Activated CD8-positive, alpha-beta memory T cell treated with anti-CD3 and anti-CD28 coated beads for 4 hours (primary cell): ENCODE measurements around the gene PPP2R5C.

ENCODE experiments used
- DNase-seq, 2 donors: peaks; one replicate each; pipeline ENCODE4 v3.0.0-alpha.2; 2020; ENCODE audit warnings: low read depth in 2 of 2

PPP2R5C gene

DNA sequence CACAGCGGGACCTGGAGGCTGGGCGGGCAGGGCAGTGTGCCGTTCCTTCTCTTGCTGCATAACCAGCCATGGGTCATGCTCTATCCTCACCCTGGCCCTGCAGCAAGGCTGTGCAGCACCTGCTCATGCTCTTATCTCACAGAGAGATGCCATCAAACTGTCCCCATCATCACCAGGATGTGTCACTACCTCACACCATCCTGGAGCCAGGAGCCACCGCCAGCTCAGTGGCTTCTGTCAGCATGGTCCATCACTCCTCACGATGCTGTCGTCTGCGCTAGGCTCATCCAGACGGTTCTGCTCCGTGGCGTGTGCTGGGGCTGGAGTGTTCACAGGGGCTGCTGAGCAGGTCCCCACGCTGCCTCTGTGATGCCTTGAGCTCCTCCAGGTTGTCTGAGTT lies 125.7 kb downstream of the PPP2R5C start:
- DNase-seq, result no peak

DNA sequence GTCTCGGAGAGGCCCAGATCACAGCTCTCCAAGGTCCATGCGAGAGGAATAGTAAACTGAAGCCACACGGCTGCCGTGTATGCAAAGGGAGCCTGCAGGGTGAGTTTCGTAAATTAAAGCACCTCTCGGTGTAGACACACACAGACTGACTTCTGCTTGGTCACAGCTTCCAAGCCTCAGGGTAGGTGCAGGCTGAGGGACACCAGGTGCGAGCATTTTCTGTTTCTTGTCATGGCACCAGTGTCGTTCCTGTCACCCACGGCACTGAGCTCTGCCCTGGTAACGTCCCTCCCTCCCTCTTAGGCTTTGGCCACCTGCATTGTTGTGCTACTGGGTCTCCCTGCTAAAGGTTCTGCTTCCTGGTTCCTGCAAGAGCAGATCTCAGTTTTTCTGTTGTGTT lies 126.7 kb downstream of the PPP2R5C start:
- no peak for DNase-seq

DNA sequence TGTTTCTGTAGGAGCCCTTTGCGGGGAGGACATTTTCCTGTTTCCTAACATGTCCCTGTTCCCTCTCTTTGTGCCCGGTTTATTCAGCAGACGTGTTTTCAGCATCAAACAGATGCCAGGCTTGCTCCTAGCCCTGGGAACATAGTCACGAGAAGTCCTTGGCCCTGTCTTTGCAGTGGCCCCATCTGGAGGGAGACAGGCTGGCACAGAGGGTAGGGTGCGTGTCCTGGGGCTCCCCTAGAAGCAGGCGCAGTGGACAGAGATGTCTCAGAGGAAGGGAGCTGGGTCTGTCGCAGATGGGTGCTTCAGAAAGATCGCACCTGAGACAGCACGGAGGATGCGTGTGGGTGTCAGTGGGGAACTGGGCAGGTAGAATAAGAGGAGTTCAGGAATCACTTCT lies 127.9 kb downstream of the PPP2R5C start:
- DNase-seq, result no peak

DNA sequence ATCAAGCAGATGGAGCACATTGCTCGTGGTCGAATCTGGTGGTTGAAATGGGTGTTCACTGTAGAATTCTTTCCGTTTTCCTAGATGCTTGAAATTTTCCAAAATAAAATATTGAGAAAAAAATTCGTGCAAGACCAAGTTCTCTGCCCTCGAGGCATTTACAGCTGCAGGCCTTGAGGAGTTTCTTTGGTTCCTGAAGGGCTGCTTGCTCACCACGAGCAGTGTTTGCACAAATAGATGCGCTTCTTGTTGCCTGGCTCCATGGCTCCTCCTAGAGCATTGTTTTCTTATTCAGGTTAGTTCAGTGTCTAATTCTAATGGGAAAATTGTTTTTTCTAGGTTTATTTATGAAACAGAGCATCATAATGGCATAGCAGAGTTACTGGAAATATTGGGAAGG lies 128.4 kb downstream of the PPP2R5C start:
- DNase-seq, result no peak

DNA sequence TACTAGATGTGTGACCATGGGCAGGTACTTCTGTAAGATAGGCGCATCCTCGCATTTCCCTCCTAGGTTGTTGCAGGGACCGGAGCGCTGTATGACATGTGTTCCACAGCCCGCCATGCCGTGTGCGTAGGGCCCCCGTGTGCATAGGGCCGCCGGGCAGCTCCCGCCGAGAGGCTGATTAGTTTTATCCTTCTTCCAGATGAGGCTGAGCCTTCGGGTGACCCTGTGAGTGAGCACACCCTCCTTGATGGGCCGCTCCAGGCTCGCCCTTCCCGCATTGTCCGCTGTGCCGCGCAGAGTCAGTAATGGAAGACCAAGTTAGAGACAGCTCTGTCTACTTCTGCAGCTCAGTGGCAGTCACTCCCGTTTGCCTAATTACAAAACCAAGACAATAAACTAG lies 130.0 kb downstream of the PPP2R5C start:
- no peak for DNase-seq

DNA sequence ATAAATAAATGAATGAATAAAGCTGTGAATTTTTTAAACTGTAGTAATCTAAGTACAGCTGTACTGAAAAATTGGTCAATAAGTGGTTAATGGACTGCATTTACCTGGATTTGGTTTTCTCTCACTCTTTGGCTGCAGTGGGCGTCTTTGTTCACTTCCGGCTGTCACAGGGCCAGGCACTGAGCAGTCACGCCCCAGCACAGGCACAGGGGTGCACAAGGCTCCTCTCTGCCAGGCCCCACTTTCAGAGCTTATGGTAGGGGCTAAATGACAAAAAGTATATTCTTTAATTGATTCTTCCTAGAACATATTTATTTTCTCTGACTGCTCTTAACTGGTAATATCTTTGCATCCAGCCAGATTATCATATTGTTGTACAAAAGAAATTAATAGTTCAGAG lies 132.2 kb downstream of the PPP2R5C start:
- no peak for DNase-seq

DNA sequence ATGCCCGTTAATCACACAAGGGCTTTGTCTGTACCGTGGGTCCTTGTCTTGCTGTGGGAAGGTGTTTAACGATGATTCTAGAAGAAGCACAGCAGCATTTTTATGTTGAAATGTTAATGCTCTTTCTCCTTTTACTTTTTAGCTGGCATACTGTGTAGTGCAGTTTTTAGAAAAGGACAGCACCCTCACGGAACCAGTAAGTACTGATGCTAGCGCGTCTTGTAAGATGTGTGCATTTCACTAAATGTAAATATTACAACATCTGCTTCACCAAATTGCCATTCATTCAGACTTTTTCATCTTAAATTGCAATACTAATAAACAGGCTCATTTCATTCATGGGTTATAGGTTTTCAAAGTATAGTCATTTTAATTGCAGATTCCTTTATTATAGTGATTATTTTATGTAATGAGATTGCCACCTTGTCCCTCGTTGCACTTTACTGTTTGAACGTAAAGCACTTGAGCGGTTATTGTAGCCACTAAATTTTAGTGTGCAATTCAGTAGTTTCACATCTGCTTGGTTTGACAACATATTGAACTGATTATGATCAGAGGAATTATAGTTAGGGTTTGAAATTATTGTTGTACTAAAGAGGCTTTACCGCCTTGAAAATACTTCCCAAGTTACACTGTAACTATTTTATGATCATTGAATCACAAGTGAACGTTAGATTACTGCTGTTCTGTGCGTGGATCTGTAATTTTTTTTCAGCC lies 133.0 kb downstream of the PPP2R5C start:
- no peak for DNase-seq

DNA sequence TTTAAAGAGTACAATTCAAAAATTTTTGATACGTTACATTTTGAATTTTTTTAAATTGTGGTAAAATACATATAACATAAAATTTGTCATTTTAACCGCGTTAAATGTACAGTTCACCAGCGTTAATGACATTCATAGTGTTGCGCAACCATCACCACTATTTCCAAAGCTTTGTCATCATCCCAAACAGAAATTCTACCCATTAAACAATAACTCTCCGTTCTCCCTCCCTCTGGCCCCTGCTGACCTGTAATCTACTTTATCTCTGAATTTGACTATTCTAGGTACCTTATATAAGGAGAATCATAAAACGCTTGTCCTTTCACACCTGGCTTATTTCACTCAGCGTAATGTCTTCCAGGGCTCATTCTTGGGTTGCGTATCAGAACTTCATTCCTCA lies 133.7 kb downstream of the PPP2R5C start:
- DNase-seq, result no peak

DNA sequence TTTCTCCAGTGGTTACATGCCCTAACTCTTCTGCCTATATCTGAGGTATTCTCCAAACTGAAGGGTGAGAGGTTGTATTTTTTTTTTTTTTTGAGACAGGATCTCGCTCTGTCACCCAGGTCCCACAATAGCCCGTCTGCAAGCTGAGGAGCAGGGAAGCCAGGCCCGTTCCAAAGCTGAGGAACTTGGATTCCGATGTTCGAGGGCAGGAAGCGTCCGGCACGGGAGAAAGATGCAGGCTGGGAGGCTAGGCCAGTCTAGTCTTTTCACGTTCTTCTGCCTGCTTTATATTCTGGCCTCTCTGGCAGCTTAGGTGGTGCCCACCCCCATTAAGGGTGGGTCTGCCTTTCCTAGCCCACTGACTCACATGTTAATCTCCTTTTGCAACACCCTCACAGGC lies 135.8 kb downstream of the PPP2R5C start:
- DNase-seq, result no peak

DNA sequence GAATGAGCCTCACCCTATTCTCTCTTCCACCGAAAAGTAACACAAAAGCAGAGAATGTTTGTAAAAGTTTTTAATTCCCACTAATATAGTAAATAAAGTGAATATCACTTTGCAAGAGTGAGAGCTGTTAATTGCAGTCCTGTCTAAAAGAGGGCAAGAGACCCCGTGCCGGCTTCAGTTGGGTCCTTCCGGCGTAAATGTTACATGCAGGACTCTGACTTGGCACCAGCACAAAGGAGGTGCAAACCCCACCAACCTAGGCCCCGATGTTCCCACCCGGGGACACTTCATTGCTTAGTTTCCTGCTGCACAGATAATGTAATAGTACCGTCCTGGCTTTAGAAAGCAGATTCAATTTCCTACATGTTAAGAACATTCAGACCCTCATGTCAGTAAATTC lies 136.9 kb downstream of the PPP2R5C start:
- DNase-seq, result no peak

DNA sequence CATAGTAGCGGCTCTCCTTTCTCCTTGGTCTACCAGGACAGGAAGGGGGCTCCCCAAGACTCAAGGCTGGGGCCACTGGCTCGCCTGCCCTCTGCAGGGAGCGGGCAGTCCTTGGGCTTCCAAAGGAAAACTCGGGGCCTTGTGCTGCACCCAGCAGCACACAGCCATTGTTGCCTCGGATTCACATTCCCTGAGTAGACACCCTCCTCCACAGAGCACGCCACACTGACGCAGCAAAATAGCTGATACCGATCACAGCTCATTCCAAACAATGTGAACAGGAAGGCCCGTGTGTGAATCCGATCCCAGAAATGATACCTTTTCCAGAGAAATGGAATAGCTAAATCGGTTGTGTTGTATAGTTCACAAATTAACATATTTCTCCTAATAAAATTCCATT lies 137.8 kb downstream of the PPP2R5C start:
- DNase-seq, result no peak

DNA sequence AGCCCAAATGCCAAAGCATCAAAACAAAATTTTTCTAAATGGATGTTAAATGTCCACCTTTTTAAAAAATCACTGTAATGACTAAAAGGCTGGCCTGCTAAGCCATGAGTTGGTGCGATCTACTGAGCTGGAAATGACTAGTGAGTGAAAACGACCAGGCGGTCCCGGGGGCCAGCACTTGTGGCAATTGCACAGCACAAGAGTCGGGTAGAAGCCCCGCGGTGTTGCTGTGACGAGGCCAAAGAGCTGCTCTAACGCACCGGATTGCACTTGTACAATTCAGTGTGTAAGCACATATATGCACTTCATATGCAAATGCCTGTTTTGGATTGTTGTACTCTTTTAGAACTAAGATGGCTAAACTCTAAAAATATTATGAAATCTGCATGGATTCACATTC lies 138.7 kb downstream of the PPP2R5C start:
- no peak for DNase-seq

DNA sequence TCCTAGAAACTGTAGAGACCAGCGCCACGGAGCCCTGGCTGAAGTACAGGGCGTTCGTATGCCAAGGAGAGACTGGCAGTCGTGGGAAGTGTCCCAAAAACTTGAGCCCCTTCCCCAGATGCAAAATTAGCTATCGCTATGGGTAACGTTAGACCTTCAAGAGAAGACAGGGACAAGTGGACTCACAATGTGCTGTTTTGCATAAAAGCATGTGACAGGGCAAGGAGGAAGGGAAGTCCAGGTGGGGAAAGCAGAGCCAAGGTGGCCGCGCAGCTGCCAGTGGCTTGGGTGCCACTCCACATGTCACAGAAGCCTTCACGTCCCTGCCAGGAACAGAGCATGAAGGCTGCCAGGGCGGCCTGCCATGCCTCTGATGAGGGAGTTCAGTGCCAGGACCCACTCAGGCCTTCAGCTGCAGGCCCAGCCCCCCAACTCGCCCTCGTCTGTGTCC lies 141.6 kb downstream of the PPP2R5C start:
- no peak for DNase-seq

DNA sequence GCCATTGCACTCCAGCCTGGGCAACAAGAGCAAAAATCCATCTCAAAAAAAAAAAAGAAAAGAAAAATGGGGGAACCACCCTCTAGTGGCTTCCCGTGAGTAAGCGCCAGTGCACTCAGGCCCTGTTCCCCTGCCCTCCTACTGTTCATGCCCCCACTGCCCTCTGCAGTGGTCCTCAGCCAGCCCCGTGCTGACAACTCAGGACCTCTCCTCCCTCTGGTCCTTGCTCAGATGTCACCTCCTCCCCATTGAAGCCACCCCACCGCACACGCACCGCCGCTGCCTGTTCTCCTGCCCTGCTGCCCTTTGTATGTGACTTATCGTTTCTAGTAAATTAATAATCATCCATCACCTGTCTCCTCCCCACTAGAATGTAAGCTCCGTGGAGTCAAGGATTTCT lies 144.1 kb downstream of the PPP2R5C start:
- no peak for DNase-seq

DNA sequence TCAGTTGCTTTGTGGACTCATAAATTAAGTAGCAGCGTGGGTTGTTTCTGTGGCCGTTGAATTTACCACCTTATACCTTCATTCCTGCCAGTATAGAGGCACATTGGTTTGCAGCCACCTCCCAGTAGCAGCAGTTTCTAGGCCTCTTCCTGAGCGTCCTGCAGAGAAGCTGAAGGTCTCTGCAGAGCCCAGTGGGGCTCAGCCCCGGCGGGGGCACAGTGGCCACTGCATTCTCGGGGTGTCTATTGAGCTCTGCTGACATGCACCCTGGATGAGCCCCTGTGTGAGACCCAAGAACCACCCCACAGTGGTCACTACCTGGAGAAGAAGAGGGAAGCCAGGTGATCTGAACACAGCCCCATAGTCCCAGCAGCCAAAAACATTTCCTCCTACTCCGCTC lies 145.1 kb downstream of the PPP2R5C start:
- no peak for DNase-seq

DNA sequence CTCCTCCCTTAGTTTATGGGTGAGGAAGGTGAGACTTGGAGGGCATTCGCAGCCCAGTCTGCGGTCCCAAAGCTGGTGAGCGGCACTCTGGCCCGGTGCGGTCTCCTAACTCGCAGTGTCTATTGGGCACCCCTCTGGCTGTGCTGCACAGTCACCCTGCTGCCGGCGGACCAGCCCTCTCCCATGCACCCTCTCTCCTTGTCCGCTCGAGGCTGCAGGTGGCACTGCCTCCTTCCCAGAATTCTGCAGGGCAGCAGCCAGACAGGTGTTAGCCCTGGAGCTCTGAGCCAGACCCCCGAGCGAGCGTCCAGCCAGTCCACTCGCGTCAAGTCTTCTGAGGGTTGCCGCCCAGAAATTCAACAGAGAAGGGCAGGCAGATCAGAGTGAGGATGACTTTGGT lies 146.1 kb downstream of the PPP2R5C start:
- DNase-seq, result no peak

DNA sequence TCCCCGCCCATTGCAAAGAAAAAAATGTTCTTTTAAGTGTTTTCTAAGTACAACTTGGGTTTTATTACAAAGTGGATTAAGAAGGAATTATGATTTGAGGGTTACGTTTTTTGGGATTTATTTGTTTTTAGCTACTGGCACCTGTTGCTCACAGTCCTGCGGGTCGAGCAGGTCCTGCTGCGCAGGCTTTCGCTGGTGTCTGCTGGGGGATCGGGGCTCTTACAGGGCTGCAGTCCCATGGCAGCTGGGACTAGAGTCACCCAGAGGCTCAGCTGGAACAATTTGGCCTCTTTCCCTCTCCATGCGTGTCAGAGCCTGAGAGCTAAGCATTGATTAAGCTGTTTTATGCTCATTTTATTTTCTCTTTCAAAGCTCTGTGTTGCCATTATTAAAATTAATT lies 147.3 kb downstream of the PPP2R5C start:
- DNase-seq, result no peak

DNA sequence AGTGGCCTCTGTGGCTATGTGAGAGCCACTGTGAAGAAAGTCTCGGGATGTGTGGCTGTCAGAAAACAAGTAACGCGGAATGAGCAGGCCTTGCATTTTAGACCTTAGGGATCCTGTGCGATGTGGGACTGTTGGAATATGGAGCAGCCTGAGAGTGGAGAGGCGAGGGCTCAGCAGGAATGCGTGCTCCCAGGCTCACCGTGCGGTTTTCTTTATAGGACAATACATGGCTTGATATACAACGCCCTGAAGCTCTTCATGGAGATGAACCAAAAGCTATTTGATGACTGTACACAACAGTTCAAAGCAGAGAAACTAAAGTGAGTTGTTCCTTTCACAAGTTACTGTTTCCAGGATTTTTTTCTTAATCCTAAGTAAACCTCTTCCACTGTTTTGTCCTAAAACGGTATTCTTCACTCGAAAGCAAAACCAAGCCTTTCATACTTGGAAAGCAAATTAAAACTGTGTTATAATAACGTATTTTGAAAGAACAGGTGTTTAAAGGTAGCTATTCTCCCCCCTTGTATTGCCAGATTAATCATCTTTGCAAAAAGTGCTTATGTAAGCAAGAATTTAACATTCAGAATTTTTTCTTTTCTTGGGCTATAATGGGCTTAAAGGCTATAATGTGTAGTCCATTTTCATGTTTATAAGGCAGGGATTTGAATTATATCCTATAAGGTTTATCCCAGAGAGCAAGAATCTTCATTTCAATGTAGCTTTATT lies 148.0 kb downstream of the PPP2R5C start:
- no peak for DNase-seq

DNA sequence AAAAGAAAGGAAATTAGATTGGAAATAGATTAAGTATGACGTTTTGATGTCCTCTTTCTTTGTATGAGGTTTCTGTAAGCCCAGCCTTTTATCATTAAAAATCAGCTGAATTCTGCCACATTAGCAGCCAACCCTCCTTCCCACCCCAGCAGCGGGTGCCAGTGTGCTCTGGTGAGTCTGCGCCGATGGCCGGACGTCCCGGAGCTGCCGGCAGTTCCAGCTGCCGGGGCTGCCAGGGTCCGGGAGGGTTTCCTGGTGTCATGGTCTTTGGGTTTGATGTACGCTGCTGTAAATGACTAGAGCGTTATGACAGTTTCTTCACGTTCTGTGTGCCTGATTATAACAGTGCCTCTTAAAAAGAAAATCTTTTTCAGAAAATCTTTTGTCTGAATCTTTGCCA lies 151.3 kb downstream of the PPP2R5C start:
- no peak for DNase-seq

DNA sequence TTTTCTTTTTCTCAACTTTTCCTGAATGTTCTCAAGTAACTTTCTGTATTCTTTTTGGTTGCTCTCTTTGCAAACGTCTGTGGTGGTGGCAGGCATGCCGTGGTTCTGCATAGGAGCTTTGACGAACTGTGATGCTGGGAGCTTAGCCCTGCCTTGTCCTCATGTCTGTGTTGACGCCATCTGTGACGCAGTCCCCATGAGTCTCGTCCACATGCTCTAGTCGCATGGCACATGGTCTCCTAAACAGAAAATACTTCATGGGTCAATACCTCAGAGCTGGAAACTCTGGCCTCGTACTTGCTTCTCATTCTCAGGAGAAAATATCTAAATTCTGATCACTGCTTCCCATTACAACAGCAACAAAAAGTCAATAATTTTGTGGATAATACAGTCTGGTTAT lies 152.6 kb downstream of the PPP2R5C start:
- DNase-seq, result no peak

DNA sequence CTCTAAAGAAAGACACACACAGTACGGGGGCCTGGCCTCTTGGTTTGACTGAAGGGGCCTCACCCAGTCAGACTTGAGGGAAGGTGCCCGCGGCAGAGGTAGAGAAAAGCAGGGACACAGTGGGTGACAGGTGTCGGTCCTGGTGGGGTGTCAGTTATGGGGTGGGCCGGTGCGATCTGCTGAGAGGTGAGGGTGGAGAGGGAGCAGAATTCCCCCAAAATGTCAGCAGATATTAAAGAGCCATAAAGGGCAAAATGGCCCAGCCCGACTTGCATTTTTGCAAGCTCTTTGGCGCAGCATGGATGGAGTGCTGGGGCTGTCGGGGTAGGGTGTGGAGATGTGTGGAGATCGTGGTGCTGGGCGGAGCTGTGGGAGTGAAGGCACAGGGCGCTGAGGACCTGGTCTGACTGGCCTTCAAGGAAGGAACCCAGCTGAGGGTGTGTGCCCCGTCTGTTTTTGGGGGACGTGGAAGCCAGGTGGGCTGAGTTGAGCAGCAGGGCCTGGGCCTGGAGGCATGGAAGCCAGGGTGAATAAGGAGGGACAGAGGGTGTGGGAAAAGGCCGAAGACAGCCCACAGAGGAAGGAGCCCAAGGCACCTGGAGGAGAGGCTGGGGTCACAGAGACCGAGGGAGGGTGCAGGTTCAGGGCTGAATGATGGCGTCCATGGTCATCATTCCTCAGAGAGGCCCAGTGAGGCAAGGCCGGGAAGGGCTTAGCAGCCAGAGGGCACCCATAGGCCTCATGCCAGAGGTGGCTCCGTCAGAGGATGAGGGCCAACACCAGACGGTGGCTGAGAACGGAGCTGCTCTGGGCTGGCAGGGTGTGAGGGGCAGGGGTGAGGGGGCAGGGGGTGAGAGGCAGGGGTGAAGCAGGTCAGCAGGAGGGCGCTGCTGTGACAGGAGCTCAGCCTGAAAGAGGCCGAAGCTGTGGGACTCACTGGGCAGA lies 154.6 kb downstream of the PPP2R5C start:
- no peak for DNase-seq

DNA sequence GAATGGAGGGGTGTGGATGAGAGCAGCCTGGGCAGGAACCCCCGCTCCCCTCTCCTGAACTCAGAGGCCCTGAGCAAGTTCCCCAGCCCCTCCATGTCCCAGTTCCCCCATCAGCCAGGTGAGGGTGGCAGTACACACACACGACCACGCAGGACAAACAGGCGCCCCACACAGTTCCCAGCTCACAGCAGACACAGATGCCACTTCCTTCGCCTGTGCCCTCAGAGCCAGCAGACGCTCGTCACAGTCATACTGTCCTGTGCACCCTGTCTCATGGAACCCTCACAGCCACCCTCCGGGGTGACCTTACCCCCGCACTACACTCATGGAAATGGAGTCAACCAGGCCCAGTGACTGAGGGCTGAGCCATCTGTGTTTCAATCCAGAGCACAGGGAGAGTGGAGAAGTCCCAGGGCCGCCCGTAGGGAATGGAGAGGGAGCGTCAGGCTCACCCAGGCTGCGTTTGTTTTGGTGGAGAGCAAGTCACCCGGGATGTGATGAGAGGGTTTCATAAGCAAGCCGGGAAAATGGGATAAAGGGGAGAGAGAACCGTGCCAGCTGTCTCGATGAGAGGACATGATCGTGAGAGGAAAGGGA lies 155.4 kb downstream of the PPP2R5C start:
- DNase-seq, result no peak
